ENCODE measurements around the gene SLC6A6. TPM values are rescaled to one million over a fixed set of nuclear protein-coding genes. Genes with fewer than 3 reads are reported as not detected.

Gene SLC6A6
- total RNA-seq, 1 experiment from 2014 or later, result 72.6 TPM

GRCh38 chr3:14471690-14472089 lies 69.3 kb downstream of the SLC6A6 start:
- H3K27ac Mint-ChIP-seq, result no peak overlapping the region
- Histone ChIP-seq H2BK12ac (ENCODE audit: insufficient read length, low read depth, low read length) (no peak overlapping the region), H3K56ac (ENCODE audit: insufficient read length, low read depth, low read length) (no peak overlapping the region), H2BK15ac (ENCODE audit: low read depth, low read length) (no peak overlapping the region; the same call in 1 of the 2 replicates), H4K5ac (ENCODE audit: insufficient read length, low read depth, low read length) (no peak overlapping the region), H3K14ac (ENCODE audit: insufficient read depth, low read length) (no peak overlapping the region; the same call in 1 of the 2 replicates), H3K23ac (ENCODE audit: insufficient read length, low read depth, low read length) (no peak overlapping the region), H3K4me2 (ENCODE audit: insufficient read depth, insufficient read length, low read length) (no peak overlapping the region), H3K27ac (ENCODE audit: insufficient read length, low read depth, low read length) (no peak overlapping the region), H3K79me1 (ENCODE audit: insufficient read depth, low read depth, low read length, poor library complexity, severe bottlenecking) (no peaks in the 10 kb centered on the region), H4K20me1 (ENCODE audit: control insufficient read depth, insufficient read depth, insufficient read length) (no peaks in the 10 kb centered on the region), H3K9me3 (ENCODE audit: control insufficient read depth, low read depth, low read length) (no peaks in the 10 kb centered on the region), H3K4ac (ENCODE audit: low read depth, low read length) (no peak overlapping the region), H3K9ac (ENCODE audit: extremely low read depth, insufficient read length, low read length) (no peak overlapping the region), H4K91ac (ENCODE audit: insufficient read length, low read depth, low read length) (no peak overlapping the region), H2BK20ac (ENCODE audit: low read depth, low read length, poor library complexity, severe bottlenecking) (no peak overlapping the region), H3K23me2 (ENCODE audit: insufficient read length, low read depth, low read length, poor library complexity, severe bottlenecking) (no peaks in the 10 kb centered on the region), H2BK5ac (ENCODE audit: insufficient read length, low read length) (no peak overlapping the region), H4K8ac (replicated peaks; ENCODE audit: insufficient read length, low read depth, low read length) (no peak overlapping the region), H3K27me3 (ENCODE audit: insufficient read depth, low read length) (no peaks in the 10 kb centered on the region), H2AK5ac (ENCODE audit: insufficient read length, low read length) (no peak overlapping the region), H3K18ac (ENCODE audit: insufficient read length, low read depth, low read length) (no peak overlapping the region), H2BK120ac (ENCODE audit: low read depth, low read length, poor library complexity, severe bottlenecking) (no peak overlapping the region), H3K4me1 (ENCODE audit: insufficient read depth, low read length) (no peaks in the 10 kb centered on the region), H3K79me2 (ENCODE audit: insufficient read depth, low read length) (no peaks in the 10 kb centered on the region), H3T11ph (ENCODE audit: low read length) (no peak overlapping the region), H2AFZ (ENCODE audit: low read length) (no peak overlapping the region)
- no peak overlapping the region for H3K4me3 Mint-ChIP-seq
- no peak for DNase-seq
- peaks cover 37 to 77% (median 42%) of the 10 kb centered on the region in 3 experiments; a peak in 6 of 7 replicates for H3K36me3 Mint-ChIP-seq (ENCODE audit: insufficient read depth in 1 of 3, low read depth in 3 of 3)
- no CpG with 5 or more reads among the region's 10 CpGs for WGBS (ENCODE audit: extremely low coverage, insufficient read length, low lambda C conversion rate)
- H3K4me1 Mint-ChIP-seq, result peaks cover 4 to 8% of the 10 kb centered on the region in 2 experiments
- no peaks in the 10 kb centered on the region for H3K27me3 Mint-ChIP-seq (ENCODE audit: low read depth)
- TF ChIP-seq CTCF (conservative IDR thresholded peaks at IDR 0.05), result no peak
- no peaks in the 10 kb centered on the region for H3K9me3 Mint-ChIP-seq

All from H9 (cell line).